DOHH2 (cell line): ENCODE data around the gene ANK2.

Source experiments
- H3F3A ChIP-seq: fragments of 200-600 bp; sonication (generic), shearing (Covaris generic); 2 replicates; pipeline ENCODE4 v1.6.0; 2016; ENCODE audit warnings: antibody characterized with exemption, mild to moderate bottlenecking; ENCODE audit not compliant: control insufficient read depth, insufficient read depth
- H3K27ac ChIP-seq: fragments of 200-600 bp; sonication (generic); 2 replicates; pipeline ENCODE4 v1.5.1; 2014; ENCODE audit warnings: low read depth, mild to moderate bottlenecking, low read length, moderate library complexity
- H3K27me3 ChIP-seq: fragments of 200-600 bp; sonication (generic); 2 replicates; pipeline ENCODE4 v1.6.1; 2014; ENCODE audit warnings: mild to moderate bottlenecking, low read length, mixed read lengths; ENCODE audit not compliant: control insufficient read depth
- H3K36me3 ChIP-seq: fragments of 200-600 bp; sonication (generic); 2 replicates; pipeline ENCODE4 v1.6.1; 2014; ENCODE audit warnings: mild to moderate bottlenecking, low read length, moderate library complexity, mixed read lengths; ENCODE audit not compliant: control insufficient read depth
- H3K4me1 ChIP-seq: fragments of 200-600 bp; sonication (generic); 2 replicates; pipeline ENCODE4 v1.6.1; 2014; ENCODE audit warnings: mild to moderate bottlenecking, low read length, mixed read lengths; ENCODE audit not compliant: control insufficient read depth
- H3K4me2 ChIP-seq: fragments of 200-600 bp; sonication (generic); 2 replicates; pipeline ENCODE4 v1.6.0; 2014; ENCODE audit warnings: mild to moderate bottlenecking, low read length, moderate library complexity
- H3K4me3 ChIP-seq: fragments of 200-600 bp; sonication (generic); 2 replicates; pipeline ENCODE4 v1.5.1; 2014; ENCODE audit warnings: mild to moderate bottlenecking, low read length, mixed read lengths
- H3K79me2 ChIP-seq: fragments of 200-600 bp; sonication (generic); 2 replicates; pipeline ENCODE4 v1.6.1; 2014; ENCODE audit warnings: mild to moderate bottlenecking, low read length, mixed read lengths; ENCODE audit not compliant: control insufficient read depth
- H3K9me2 ChIP-seq: fragments of 200-600 bp; sonication (generic); replicated peaks from 2 replicates; pipeline ENCODE4 v1.6.1; 2014; ENCODE audit warnings: mild to moderate bottlenecking, low read length, mixed read lengths; ENCODE audit not compliant: control insufficient read depth
- H3K9me3 ChIP-seq: fragments of 200-600 bp; sonication (generic); 2 replicates; pipeline ENCODE4 v1.6.1; 2014; ENCODE audit warnings: antibody characterized with exemption, low read length, mixed read lengths; ENCODE audit not compliant: control insufficient read depth, insufficient read depth
- H4K20me1 ChIP-seq: fragments of 200-600 bp; sonication (generic); 2 replicates; pipeline ENCODE4 v1.6.0; 2014; ENCODE audit warnings: low read depth, mild to moderate bottlenecking, antibody characterized with exemption, low read length, moderate library complexity; ENCODE audit not compliant: control insufficient read depth, insufficient read depth
- CTCF ChIP-seq: fragments of 200-600 bp; sonication (generic); IDR thresholded peaks from one replicate; pipeline ENCODE4 v1.5.1; 2014; ENCODE audit warnings: antibody characterized with exemption, mild to moderate bottlenecking, low read depth, low read length; ENCODE audit not compliant: poor library complexity, severe bottlenecking
- EZH2phosphoT487 ChIP-seq: fragments of 200-600 bp; sonication (generic); IDR thresholded peaks from 2 replicates; pipeline ENCODE4 v1.6.1; 2017; ENCODE audit warnings: borderline replicate concordance, mild to moderate bottlenecking, antibody characterized with exemption, low read length, moderate library complexity, mixed read lengths

ANK2 gene

GRCh38 chr4:113303315-113303714 lies 253.9 kb downstream of the ANK2 start:
- H4K20me1 ChIP-seq, result no peaks in the 10 kb centered on the region
- no peaks in the 10 kb centered on the region for H3F3A ChIP-seq
- no peaks in the 10 kb centered on the region for H3K79me2 ChIP-seq
- no peaks in the 10 kb centered on the region for H3K9me3 ChIP-seq
- 0 out of 2 replicates have a peak, but pooled peaks cover 2% of the 10 kb centered on the region for H3K27me3 ChIP-seq
- H3K4me2 ChIP-seq, result no peak overlapping the region
- no peaks in the 10 kb centered on the region for H3K9me2 ChIP-seq
- no peak overlapping the region for H3K27ac ChIP-seq
- no peaks in the 10 kb centered on the region for H3K4me1 ChIP-seq
- H3K4me3 ChIP-seq, result no peak overlapping the region
- no peak for TF ChIP-seq EZH2phosphoT487
- no peak for TF ChIP-seq CTCF
- no peaks in the 10 kb centered on the region for H3K36me3 ChIP-seq

GRCh38 chr4:113311047-113311446 lies 261.6 kb downstream of the ANK2 start:
- Histone ChIP-seq H3F3A (no peaks in the 10 kb centered on the region), H3K27me3 (peaks cover 2% of the 10 kb centered on the region; the same call in 1 of the 2 replicates), H3K36me3 (no peaks in the 10 kb centered on the region), H3K4me3 (no peak overlapping the region), H3K4me2 (no peak overlapping the region), H3K4me1 (no peaks in the 10 kb centered on the region), H3K9me3 (no peaks in the 10 kb centered on the region), H4K20me1 (no peaks in the 10 kb centered on the region), H3K9me2 (no peaks in the 10 kb centered on the region), H3K79me2 (no peaks in the 10 kb centered on the region), H3K27ac (no peak overlapping the region)
- TF ChIP-seq CTCF (no peak), EZH2phosphoT487 (no peak)

GRCh38 chr4:113312529-113312928 lies 263.1 kb downstream of the ANK2 start:
- Histone ChIP-seq H3K9me2 (no peaks in the 10 kb centered on the region), H3K79me2 (no peaks in the 10 kb centered on the region), H3K4me2 (no peak overlapping the region), H3F3A (no peaks in the 10 kb centered on the region), H4K20me1 (no peaks in the 10 kb centered on the region), H3K4me1 (peaks cover 12% of the 10 kb centered on the region), H3K36me3 (no peaks in the 10 kb centered on the region), H3K27ac (no peak overlapping the region), H3K27me3 (peaks cover 2% of the 10 kb centered on the region; the same call in 1 of the 2 replicates), H3K4me3 (no peak overlapping the region), H3K9me3 (no peaks in the 10 kb centered on the region)
- TF ChIP-seq EZH2phosphoT487 (no peak), CTCF (no peak)

GRCh38 chr4:113314426-113314825 lies 265.0 kb downstream of the ANK2 start:
- Histone ChIP-seq H3K27me3 (no peaks in the 10 kb centered on the region; the same call in 1 of the 2 replicates), H4K20me1 (no peaks in the 10 kb centered on the region), H3K4me1 (peaks cover 13% of the 10 kb centered on the region), H3K27ac (no peak overlapping the region), H3F3A (no peaks in the 10 kb centered on the region), H3K79me2 (no peaks in the 10 kb centered on the region), H3K9me2 (no peaks in the 10 kb centered on the region), H3K9me3 (no peaks in the 10 kb centered on the region), H3K4me2 (no peak overlapping the region), H3K36me3 (no peaks in the 10 kb centered on the region), H3K4me3 (no peak overlapping the region)
- no peak for TF ChIP-seq CTCF
